ENCODE results near the gene KL. TPM values are rescaled to one million over a fixed set of nuclear protein-coding genes. Genes with fewer than 3 reads are reported as not detected.

The KL gene
- total RNA-seq, 1 experiment from 2014 or later: not detected

- no peak for TF ChIP-seq CTCF (IDR thresholded peaks at IDR 0.05; ENCODE audit: unreplicated experiment)
- no peak overlapping the region for H3K4me3 Mint-ChIP-seq (ENCODE audit: unreplicated experiment)
- no peak overlapping the region for H3K27ac Mint-ChIP-seq (ENCODE audit: low read depth, unreplicated experiment)
- peaks cover 3% of the 10 kb centered on the region for H3K36me3 Mint-ChIP-seq (ENCODE audit: insufficient read depth, unreplicated experiment)
- BruUV-seq (replicated peaks): no TSS peak
- ChIA-PET POLR2A (no interaction called here), CTCF (no interaction called here)
- H3K27me3 Mint-ChIP-seq (ENCODE audit: insufficient read depth, unreplicated experiment): no peaks in the 10 kb centered on the region
- peak; percentile 3 for DNase-seq (ENCODE audit: unreplicated experiment)
- no peaks in the 10 kb centered on the region for H3K9me3 Mint-ChIP-seq (ENCODE audit: unreplicated experiment)
- intact Hi-C loops (cut with micrococcal nuclease): no loop called here
- H3K4me1 Mint-ChIP-seq (ENCODE audit: insufficient read depth, unreplicated experiment): no peaks in the 10 kb centered on the region
Observed at GRCh38 chr13:32989942-32990341, 26.3 kb upstream of the KL start.

- H3K36me3 Mint-ChIP-seq (ENCODE audit: insufficient read depth, unreplicated experiment): peaks cover 5% of the 10 kb centered on the region
- TF ChIP-seq CTCF (IDR thresholded peaks at IDR 0.05; ENCODE audit: unreplicated experiment): no peak
- H3K27me3 Mint-ChIP-seq (ENCODE audit: insufficient read depth, unreplicated experiment): no peaks in the 10 kb centered on the region
- BruUV-seq (replicated peaks): no TSS peak
- no peak for DNase-seq (ENCODE audit: unreplicated experiment)
- H3K9me3 Mint-ChIP-seq (ENCODE audit: unreplicated experiment): no peaks in the 10 kb centered on the region
- CTCF ChIA-PET: interaction anchor here (0.6 to 0.8 kb wide), 2 partner anchors 17 to 178 kb away, joined by 3 to 4 read pairs; no protein-coding TSS in a partner anchor
- no peak overlapping the region for H3K4me3 Mint-ChIP-seq (ENCODE audit: unreplicated experiment)
- POLR2A ChIA-PET: no interaction called here
- intact Hi-C loops (cut with micrococcal nuclease): no loop called here
- H3K27ac Mint-ChIP-seq (ENCODE audit: low read depth, unreplicated experiment): no peak overlapping the region
- H3K4me1 Mint-ChIP-seq (ENCODE audit: insufficient read depth, unreplicated experiment): no peaks in the 10 kb centered on the region
Observed at GRCh38 chr13:32993145-32993544, 23.1 kb upstream of the KL start.

- DNase-seq (ENCODE audit: unreplicated experiment): no peak
- POLR2A ChIA-PET: no interaction called here
Observed at GRCh38 chr13:32997399-32997798, 18.8 kb upstream of the KL start.

GRCh38 chr13:32998966-32999365, 17.3 kb upstream of the KL start:
- BruUV-seq (replicated peaks): no TSS peak
- CTCF ChIA-PET: no interaction called here

More at GRCh38 chr13:32997399-32997798, 18.8 kb upstream of the KL start:
- Mint-ChIP-seq H3K27me3 (ENCODE audit: insufficient read depth, unreplicated experiment) (no peaks in the 10 kb centered on the region), H3K9me3 (ENCODE audit: unreplicated experiment) (no peaks in the 10 kb centered on the region), H3K4me3 (ENCODE audit: unreplicated experiment) (no peak overlapping the region), H3K4me1 (ENCODE audit: insufficient read depth, unreplicated experiment) (no peaks in the 10 kb centered on the region), H3K36me3 (ENCODE audit: insufficient read depth, unreplicated experiment) (peaks cover 5% of the 10 kb centered on the region), H3K27ac (ENCODE audit: low read depth, unreplicated experiment) (no peak overlapping the region)
- no peak for TF ChIP-seq CTCF (IDR thresholded peaks at IDR 0.05; ENCODE audit: unreplicated experiment)
- BruUV-seq (replicated peaks): no TSS peak
- intact Hi-C loops (cut with micrococcal nuclease): no loop called here
- CTCF ChIA-PET: no interaction called here

More at GRCh38 chr13:32998966-32999365, 17.3 kb upstream of the KL start:
- Mint-ChIP-seq H3K4me1 (ENCODE audit: insufficient read depth, unreplicated experiment) (no peaks in the 10 kb centered on the region), H3K4me3 (ENCODE audit: unreplicated experiment) (no peak overlapping the region), H3K9me3 (ENCODE audit: unreplicated experiment) (no peaks in the 10 kb centered on the region), H3K36me3 (ENCODE audit: insufficient read depth, unreplicated experiment) (peaks cover 5% of the 10 kb centered on the region), H3K27ac (ENCODE audit: low read depth, unreplicated experiment) (no peak overlapping the region), H3K27me3 (ENCODE audit: insufficient read depth, unreplicated experiment) (no peaks in the 10 kb centered on the region)
- POLR2A ChIA-PET: no interaction called here
- DNase-seq (ENCODE audit: unreplicated experiment): no peak
- intact Hi-C loops (cut with micrococcal nuclease): no loop called here
- no peak for TF ChIP-seq CTCF (IDR thresholded peaks at IDR 0.05; ENCODE audit: unreplicated experiment)

All from MCF 10A (cell line).